Suprapubic skin (tissue), 4 donors: ENCODE results near the gene PTMA. TPM values are rescaled to one million over a fixed set of nuclear protein-coding genes. Genes with fewer than 3 reads are reported as not detected.
A peak's percentile ranks its signal among the peaks of the same experiment; 100 is the strongest.

Experiments used
- DNase-seq, 2 donors: peaks; one replicate each; pipeline ENCODE4 v3.0.0-alpha.2; 2019; ENCODE audit warnings: low spot score in 2 of 2
- H3K27ac ChIP-seq: fragments of 200-600 bp; sonication (generic); one replicate; pipeline ENCODE4 v1.5.1; 2019
- H3K27me3 ChIP-seq: fragments of 200-600 bp; sonication (generic); one replicate; pipeline ENCODE4 v1.5.1; 2019
- H3K36me3 ChIP-seq: fragments of 200-600 bp; sonication (generic); one replicate; pipeline ENCODE4 v1.5.1; 2019
- H3K4me1 ChIP-seq: fragments of 200-600 bp; sonication (generic); one replicate; pipeline ENCODE4 v1.5.1; 2019
- H3K4me3 ChIP-seq: fragments of 200-600 bp; sonication (generic); one replicate; pipeline ENCODE4 v1.5.1; 2019; ENCODE audit warnings: mild to moderate bottlenecking
- H3K9me3 ChIP-seq: fragments of 200-600 bp; sonication (generic); one replicate; pipeline ENCODE4 v1.5.1; 2019
- EP300 ChIP-seq: sonication (generic); formaldehyde crosslinking; IDR thresholded peaks from one replicate; pipeline ENCODE4 v1.6.1; 2017; ENCODE audit warnings: antibody characterized with exemption
- POLR2A ChIP-seq, 2 donors: fragments of 450-650 bp; IDR thresholded peaks; one replicate each; pipeline ENCODE4 v1.6.1; 2017; ENCODE audit warnings: antibody characterized with exemption in 2 of 2, mild to moderate bottlenecking in 2 of 2, moderate library complexity in 2 of 2
- POLR2AphosphoS5 ChIP-seq, 3 donors: sonication (generic); formaldehyde crosslinking; IDR thresholded peaks; one replicate each; pipeline ENCODE4 v1.6.1; 2017; ENCODE audit warnings: antibody characterized with exemption in 3 of 3
- WGBS: methylation state at CpG from one replicate; pipeline ENCODE4 v1.1.5; 2018; 5-methylcytosine and 5-hydroxymethylcytosine counted together
- total RNA-seq, 4 donors: library from RNA; depleted of rRNA; stranded (reverse); fragments of >200 nt; gene quantifications; one replicate each; pipeline ENCODE4 v1.1.0, GENCODE V29; 2016
- TF ChIP-seq, protein P1 (sequence below), 2 donors: fragments of 200-600 bp in 1 of 2; fragments of 450-650 bp in 1 of 2; sonication (generic) in 1 of 2; IDR thresholded peaks; one replicate each; pipeline ENCODE4 v1.5.1; 2016 to 2019; ENCODE audit warnings: antibody characterized with exemption in 2 of 2, mild to moderate bottlenecking in 1 of 2, moderate library complexity in 1 of 2

The PTMA gene
- total RNA-seq, 4 donors from 2014 or later = 781 to 1,090 (median 1,063) TPM

GRCh38 chr2:231665245-231666170 is 42.8 kb upstream of the PTMA start:
- H3K9me3 ChIP-seq = no peaks in the 10 kb centered on the region
- H3K36me3 ChIP-seq = no peaks in the 10 kb centered on the region
- DNase-seq = peak in 1 of 2 donors; percentile 61
- peak overlapping the region; percentile 50 for H3K4me3 ChIP-seq
- peak overlapping the region; percentile 98 for H3K27ac ChIP-seq
- WGBS = 64% methylated on average over 13 of the region's 20 CpGs
- no peaks in the 10 kb centered on the region for H3K27me3 ChIP-seq
- TF ChIP-seq EP300 = no peak
- no peak for TF ChIP-seq POLR2A (IDR thresholded peaks at IDR 0.05)
- TF ChIP-seq POLR2AphosphoS5 (IDR thresholded peaks at IDR 0.05) = no peak
- TF ChIP-seq, protein P1, sequence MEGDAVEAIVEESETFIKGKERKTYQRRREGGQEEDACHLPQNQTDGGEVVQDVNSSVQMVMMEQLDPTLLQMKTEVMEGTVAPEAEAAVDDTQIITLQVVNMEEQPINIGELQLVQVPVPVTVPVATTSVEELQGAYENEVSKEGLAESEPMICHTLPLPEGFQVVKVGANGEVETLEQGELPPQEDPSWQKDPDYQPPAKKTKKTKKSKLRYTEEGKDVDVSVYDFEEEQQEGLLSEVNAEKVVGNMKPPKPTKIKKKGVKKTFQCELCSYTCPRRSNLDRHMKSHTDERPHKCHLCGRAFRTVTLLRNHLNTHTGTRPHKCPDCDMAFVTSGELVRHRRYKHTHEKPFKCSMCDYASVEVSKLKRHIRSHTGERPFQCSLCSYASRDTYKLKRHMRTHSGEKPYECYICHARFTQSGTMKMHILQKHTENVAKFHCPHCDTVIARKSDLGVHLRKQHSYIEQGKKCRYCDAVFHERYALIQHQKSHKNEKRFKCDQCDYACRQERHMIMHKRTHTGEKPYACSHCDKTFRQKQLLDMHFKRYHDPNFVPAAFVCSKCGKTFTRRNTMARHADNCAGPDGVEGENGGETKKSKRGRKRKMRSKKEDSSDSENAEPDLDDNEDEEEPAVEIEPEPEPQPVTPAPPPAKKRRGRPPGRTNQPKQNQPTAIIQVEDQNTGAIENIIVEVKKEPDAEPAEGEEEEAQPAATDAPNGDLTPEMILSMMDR (IDR thresholded peaks at IDR 0.05) = no peak
- peaks cover 38% of the 10 kb centered on the region for H3K4me1 ChIP-seq

DNA sequence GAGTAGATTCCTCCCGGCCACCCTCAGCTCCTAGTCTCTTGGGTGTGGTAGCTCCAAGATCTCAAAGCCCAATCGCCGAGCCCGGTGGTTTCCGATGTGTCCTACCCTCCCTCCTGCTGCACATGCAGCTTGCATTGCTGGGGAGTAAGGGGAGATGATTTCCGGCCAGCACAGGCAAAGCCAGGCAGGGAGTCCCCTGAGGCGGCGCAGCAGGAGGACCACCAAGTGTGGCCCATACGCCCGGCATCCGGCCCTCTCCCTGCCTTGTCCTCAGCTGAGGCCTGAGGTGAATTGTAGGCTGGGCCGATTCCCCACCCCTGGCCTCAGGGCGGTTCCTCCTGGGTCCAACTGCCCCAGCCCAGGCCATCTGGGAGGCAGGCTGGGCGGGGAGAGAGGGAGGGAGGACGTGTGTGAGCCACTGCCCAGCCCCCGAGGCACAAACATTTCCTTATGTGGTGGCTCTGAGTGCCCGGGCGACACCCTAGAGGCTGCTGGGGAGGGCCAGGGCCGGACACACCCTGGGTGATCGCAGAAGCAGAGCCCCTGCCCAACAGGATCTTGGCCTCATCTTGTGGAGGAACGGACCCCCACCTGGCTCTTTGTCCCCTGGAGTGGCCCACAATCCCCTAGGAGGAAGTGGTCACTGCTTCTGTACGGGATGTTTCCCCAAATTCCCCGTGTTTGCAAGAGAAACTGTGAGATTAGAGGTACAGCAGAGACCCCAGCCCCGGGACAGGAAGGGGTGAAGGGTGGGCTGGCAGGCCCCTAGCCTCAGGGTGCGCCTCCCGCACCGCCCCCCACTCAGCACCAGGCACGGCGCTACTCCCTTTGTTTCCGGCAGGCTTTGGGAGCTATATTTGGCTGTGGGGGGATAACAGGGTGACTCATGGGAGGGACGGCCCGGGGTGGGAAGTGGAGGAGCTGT is 41.9 kb upstream of the PTMA start:
- H3K36me3 ChIP-seq = no peaks in the 10 kb centered on the region
- H3K4me3 ChIP-seq = peak overlapping the region; percentile 50
- no peaks in the 10 kb centered on the region for H3K9me3 ChIP-seq
- H3K4me1 ChIP-seq = peaks cover 45% of the 10 kb centered on the region
- no peak for TF ChIP-seq EP300
- TF ChIP-seq POLR2A (IDR thresholded peaks at IDR 0.05) = peak; percentile 27 to 76
- TF ChIP-seq, protein P1 (IDR thresholded peaks at IDR 0.05) = no peak
- peak in 2 of 3 donors; percentile 69 to 85 for TF ChIP-seq POLR2AphosphoS5 (IDR thresholded peaks at IDR 0.05)
- 27% methylated on average over 10 of the region's 32 CpGs for WGBS
- peak; percentile 97 for DNase-seq
- no peaks in the 10 kb centered on the region for H3K27me3 ChIP-seq
- H3K27ac ChIP-seq = peak overlapping the region; percentile 98

GRCh38 chr2:231667096-231667427 is 41.3 kb upstream of the PTMA start:
- no peak for DNase-seq
- 63% methylated on average over 10 of the region's 11 CpGs for WGBS
- H3K36me3 ChIP-seq = no peaks in the 10 kb centered on the region
- TF ChIP-seq, protein P1 (IDR thresholded peaks at IDR 0.05) = no peak
- TF ChIP-seq EP300 (no peak), POLR2A (IDR thresholded peaks at IDR 0.05) (no peak), POLR2AphosphoS5 (IDR thresholded peaks at IDR 0.05) (no peak)
- H3K4me1 ChIP-seq = peaks cover 47% of the 10 kb centered on the region
- peak overlapping the region; percentile 50 for H3K4me3 ChIP-seq
- no peaks in the 10 kb centered on the region for H3K9me3 ChIP-seq
- H3K27me3 ChIP-seq = no peaks in the 10 kb centered on the region
- H3K27ac ChIP-seq = peak overlapping the region; percentile 98

GRCh38 chr2:231667496-231667895 is 40.8 kb upstream of the PTMA start:
- H3K4me1 ChIP-seq = peaks cover 49% of the 10 kb centered on the region
- no peaks in the 10 kb centered on the region for H3K9me3 ChIP-seq
- TF ChIP-seq POLR2AphosphoS5 (IDR thresholded peaks at IDR 0.05) (no peak), POLR2A (IDR thresholded peaks at IDR 0.05) (no peak), EP300 (no peak)
- TF ChIP-seq, protein P1 (IDR thresholded peaks at IDR 0.05) = no peak
- H3K27me3 ChIP-seq = no peaks in the 10 kb centered on the region
- peak overlapping the region; percentile 50 for H3K4me3 ChIP-seq
- no peak for DNase-seq
- no peaks in the 10 kb centered on the region for H3K36me3 ChIP-seq
- peak overlapping the region; percentile 98 for H3K27ac ChIP-seq
- 62% methylated on average over 7 of the region's 7 CpGs for WGBS

DNA sequence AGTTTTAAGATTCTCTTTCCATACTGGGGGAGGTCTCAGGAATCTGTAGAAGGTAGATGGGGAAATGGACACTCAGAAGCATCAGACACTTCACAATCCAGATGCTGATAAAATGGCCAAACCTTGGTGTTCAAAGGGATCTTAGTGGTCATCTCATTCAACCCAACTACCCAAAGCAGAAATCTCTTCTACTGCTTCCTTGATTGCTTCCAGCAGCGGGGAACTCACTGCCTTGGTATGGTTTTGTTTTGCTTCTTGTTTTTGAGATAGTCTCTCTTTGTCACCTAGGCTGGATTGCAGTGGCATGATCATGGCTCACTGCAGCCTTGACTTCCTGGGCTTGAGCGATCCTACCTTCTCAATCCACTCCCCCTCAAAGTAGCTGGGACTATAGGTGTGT is 39.3 kb upstream of the PTMA start:
- H3K4me3 ChIP-seq = no peak overlapping the region
- DNase-seq = no peak
- H3K4me1 ChIP-seq = peaks cover 60% of the 10 kb centered on the region
- H3K27me3 ChIP-seq = no peaks in the 10 kb centered on the region
- no peak overlapping the region for H3K27ac ChIP-seq
- 95% methylated on average over 2 of the region's 2 CpGs for WGBS
- no peak for TF ChIP-seq POLR2A (IDR thresholded peaks at IDR 0.05)
- TF ChIP-seq POLR2AphosphoS5 (IDR thresholded peaks at IDR 0.05) = no peak
- no peak for TF ChIP-seq EP300
- TF ChIP-seq, protein P1 (IDR thresholded peaks at IDR 0.05) = no peak
- no peaks in the 10 kb centered on the region for H3K9me3 ChIP-seq
- H3K36me3 ChIP-seq = no peaks in the 10 kb centered on the region
